Measurements from ENCODE around the gene SLC10A7.

GRCh38 chr4:146317783-146318182, 204.0 kb downstream of the SLC10A7 start:
- TF ChIP-seq CTCF (IDR thresholded peaks at IDR 0.05): no peak
- no peak for TF ChIP-seq EZH2 (IDR thresholded peaks at IDR 0.05; ENCODE audit: borderline replicate concordance, insufficient read depth, low read depth, low read length, poor library complexity, severe bottlenecking)

Measured in B cell (primary cell).